ENCODE data around the gene SOAT2. TPM values are rescaled to one million over a fixed set of nuclear protein-coding genes. Genes with fewer than 3 reads are reported as not detected.
A peak's percentile ranks its signal among the peaks of the same experiment; 100 is the strongest.

SOAT2 gene
- total and polyA plus RNA-seq, 2 of the 4 experiments (the other 2 are of a cell fraction): 0.18 to 0.39 TPM

DNA sequence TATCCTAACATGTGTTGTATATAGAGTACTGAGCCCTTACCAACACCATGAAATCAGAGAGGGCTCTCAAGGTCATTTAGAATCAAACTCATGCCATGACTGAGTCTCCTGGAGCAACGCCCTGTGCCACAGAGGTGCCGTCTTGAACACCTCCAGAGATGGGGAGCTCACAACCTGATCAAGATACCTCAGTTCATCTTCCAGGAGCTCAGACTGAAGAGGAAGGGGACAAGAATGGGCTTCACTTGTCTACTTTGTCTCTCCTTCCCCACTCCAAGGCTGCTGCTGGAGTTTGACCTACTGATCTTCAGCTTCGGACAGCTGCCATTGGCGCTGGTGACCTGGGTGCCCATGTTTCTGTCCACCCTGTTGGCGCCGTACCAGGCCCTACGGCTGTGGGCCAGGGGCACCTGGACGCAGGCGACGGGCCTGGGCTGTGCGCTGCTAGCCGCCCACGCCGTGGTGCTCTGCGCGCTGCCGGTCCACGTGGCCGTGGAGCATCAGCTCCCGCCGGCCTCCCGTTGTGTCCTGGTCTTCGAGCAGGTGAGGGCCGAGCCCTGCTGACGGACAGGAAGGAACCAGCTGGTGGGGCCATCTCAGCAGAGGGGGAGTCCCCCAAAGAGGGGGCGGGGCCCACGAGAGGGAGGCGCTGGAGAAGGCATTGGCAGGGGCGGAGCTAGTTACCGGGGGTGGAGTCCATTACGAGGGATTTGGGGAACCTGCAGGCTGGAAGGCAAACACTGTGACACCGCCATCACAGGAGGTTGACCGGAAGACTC, 12.0 kb downstream of the SOAT2 start:
- H3K36me3 ChIP-seq (ENCODE audit: control insufficient read depth, insufficient read depth, low read length): no peaks in the 10 kb centered on the region
- TF ChIP-seq CEBPB (IDR thresholded peaks at IDR 0.05; ENCODE audit: low read depth, low read length) (no peak), MAZ (IDR thresholded peaks at IDR 0.05; ENCODE audit: borderline replicate concordance, low read depth, low read length) (no peak), RFX5 (IDR thresholded peaks at IDR 0.05; ENCODE audit: low read depth, low read length) (no peak), ELK1 (IDR thresholded peaks at IDR 0.05; ENCODE audit: borderline replicate concordance, low read depth, low read length) (no peak), POLR2A (IDR thresholded peaks at IDR 0.05; ENCODE audit: low read depth, low read length) (no peak)
- TF ChIP-seq, protein P1, sequence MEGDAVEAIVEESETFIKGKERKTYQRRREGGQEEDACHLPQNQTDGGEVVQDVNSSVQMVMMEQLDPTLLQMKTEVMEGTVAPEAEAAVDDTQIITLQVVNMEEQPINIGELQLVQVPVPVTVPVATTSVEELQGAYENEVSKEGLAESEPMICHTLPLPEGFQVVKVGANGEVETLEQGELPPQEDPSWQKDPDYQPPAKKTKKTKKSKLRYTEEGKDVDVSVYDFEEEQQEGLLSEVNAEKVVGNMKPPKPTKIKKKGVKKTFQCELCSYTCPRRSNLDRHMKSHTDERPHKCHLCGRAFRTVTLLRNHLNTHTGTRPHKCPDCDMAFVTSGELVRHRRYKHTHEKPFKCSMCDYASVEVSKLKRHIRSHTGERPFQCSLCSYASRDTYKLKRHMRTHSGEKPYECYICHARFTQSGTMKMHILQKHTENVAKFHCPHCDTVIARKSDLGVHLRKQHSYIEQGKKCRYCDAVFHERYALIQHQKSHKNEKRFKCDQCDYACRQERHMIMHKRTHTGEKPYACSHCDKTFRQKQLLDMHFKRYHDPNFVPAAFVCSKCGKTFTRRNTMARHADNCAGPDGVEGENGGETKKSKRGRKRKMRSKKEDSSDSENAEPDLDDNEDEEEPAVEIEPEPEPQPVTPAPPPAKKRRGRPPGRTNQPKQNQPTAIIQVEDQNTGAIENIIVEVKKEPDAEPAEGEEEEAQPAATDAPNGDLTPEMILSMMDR (conservative IDR thresholded peaks at IDR 0.05; ENCODE audit: low read depth, low read length): no peak
- H3K27me3 ChIP-seq (ENCODE audit: control insufficient read depth, insufficient read depth, low read length): peaks cover 2% of the 10 kb centered on the region; the same call in 1 of the 2 replicates
- peak overlapping the region; percentile 21 for H2AFZ ChIP-seq (replicated peaks; ENCODE audit: low read length, poor library complexity)
- peak overlapping the region; percentile 3 for H2AK9ac ChIP-seq (replicated peaks; ENCODE audit: low read depth, low read length, poor library complexity)
- no peak overlapping the region for H2BK5ac ChIP-seq (ENCODE audit: low read depth, low read length, poor library complexity, severe bottlenecking)
- no TSS peak for BruUV-seq (replicated peaks)
- H3K4me1 ChIP-seq (ENCODE audit: control insufficient read depth, insufficient read depth, low read length): no peaks in the 10 kb centered on the region
- ChIA-PET POLR2A (ENCODE audit: unreplicated experiment) (no interaction called here), CTCF (interaction anchor here (1.2 kb wide), 1 partner anchor 12 kb away, joined by 3 read pairs; no protein-coding TSS in a partner anchor)
- H3K4ac ChIP-seq (ENCODE audit: low read depth, low read length): no peak overlapping the region
- no peak overlapping the region for H3K23ac ChIP-seq (ENCODE audit: low read depth, low read length)
- no peak overlapping the region for H2AK5ac ChIP-seq (ENCODE audit: low read depth, low read length)
- no peak overlapping the region for H2BK20ac ChIP-seq (ENCODE audit: low read depth, low read length)
- H3K18ac ChIP-seq (ENCODE audit: low read depth, low read length): no peak overlapping the region
- intact Hi-C loops (cut with micrococcal nuclease): no loop called here
- no peaks in the 10 kb centered on the region for H4K20me1 ChIP-seq (ENCODE audit: insufficient read depth, low read length)
- H3K79me1 ChIP-seq (ENCODE audit: low read depth in 1 of 2, low read length in 2 of 2): no peaks in the 10 kb centered on the region
- in situ Hi-C loops (cut with MboI; ENCODE audit: low sequenced_read_pairs): no loop called here
- dilution Hi-C loops (cut with HindIII; ENCODE audit: low sequenced_read_pairs, unreplicated experiment): no loop called here
- no peak overlapping the region for H4K91ac ChIP-seq (ENCODE audit: insufficient read depth, low read depth, low read length)
- H2BK120ac ChIP-seq (ENCODE audit: low read depth, low read length): no peak overlapping the region
- no peak overlapping the region for H2BK15ac ChIP-seq (ENCODE audit: low read depth, low read length)
- no peak overlapping the region for H3K4me3 ChIP-seq (ENCODE audit: insufficient read depth, low read depth, low read length)
- DNase-seq (no peak), ATAC-seq (ENCODE audit: low read depth) (no peak)
- no peak overlapping the region for H3K9ac ChIP-seq (ENCODE audit: low read depth, low read length)
- no peak overlapping the region for H3K4me2 ChIP-seq (ENCODE audit: low read depth, low read length)
- no peak overlapping the region for H3K14ac ChIP-seq (replicated peaks; ENCODE audit: low read depth, low read length)
- WGBS, 2 experiments (ENCODE audit: extremely low coverage in 2 of 2, insufficient read length in 1 of 2): 90% methylated on average over 6 of the region's 33 CpGs; no CpG with 5 or more reads in 1 of the 2 experiments
- H4K8ac ChIP-seq (ENCODE audit: low read depth in 2 of 2, low read length in 2 of 2): no peak overlapping the region
- H3K9me3 ChIP-seq (ENCODE audit: control insufficient read depth, insufficient read depth, low read length): no peaks in the 10 kb centered on the region
- no peak overlapping the region for H4K5ac ChIP-seq (ENCODE audit: low read depth, low read length)
- no peak overlapping the region for H3K27ac ChIP-seq (ENCODE audit: insufficient read depth, low read length)
- H3K56ac ChIP-seq (ENCODE audit: extremely low read depth, insufficient read depth, low read length): no peak overlapping the region
- H3K9me1 ChIP-seq (ENCODE audit: insufficient read depth, low read length): no peaks in the 10 kb centered on the region
